Stimulated activated CD8-positive, alpha-beta memory T cell treated with anti-CD3 and anti-CD28 coated beads, Interleukin-4, amount 100 ng/mL, for 24 hours (primary cell): ENCODE results near the gene ITPRIP.

Experiments
- DNase-seq: peaks from one replicate; pipeline ENCODE4 v3.0.0-alpha.2; 2020; ENCODE audit warnings: low read depth

ITPRIP gene

DNA sequence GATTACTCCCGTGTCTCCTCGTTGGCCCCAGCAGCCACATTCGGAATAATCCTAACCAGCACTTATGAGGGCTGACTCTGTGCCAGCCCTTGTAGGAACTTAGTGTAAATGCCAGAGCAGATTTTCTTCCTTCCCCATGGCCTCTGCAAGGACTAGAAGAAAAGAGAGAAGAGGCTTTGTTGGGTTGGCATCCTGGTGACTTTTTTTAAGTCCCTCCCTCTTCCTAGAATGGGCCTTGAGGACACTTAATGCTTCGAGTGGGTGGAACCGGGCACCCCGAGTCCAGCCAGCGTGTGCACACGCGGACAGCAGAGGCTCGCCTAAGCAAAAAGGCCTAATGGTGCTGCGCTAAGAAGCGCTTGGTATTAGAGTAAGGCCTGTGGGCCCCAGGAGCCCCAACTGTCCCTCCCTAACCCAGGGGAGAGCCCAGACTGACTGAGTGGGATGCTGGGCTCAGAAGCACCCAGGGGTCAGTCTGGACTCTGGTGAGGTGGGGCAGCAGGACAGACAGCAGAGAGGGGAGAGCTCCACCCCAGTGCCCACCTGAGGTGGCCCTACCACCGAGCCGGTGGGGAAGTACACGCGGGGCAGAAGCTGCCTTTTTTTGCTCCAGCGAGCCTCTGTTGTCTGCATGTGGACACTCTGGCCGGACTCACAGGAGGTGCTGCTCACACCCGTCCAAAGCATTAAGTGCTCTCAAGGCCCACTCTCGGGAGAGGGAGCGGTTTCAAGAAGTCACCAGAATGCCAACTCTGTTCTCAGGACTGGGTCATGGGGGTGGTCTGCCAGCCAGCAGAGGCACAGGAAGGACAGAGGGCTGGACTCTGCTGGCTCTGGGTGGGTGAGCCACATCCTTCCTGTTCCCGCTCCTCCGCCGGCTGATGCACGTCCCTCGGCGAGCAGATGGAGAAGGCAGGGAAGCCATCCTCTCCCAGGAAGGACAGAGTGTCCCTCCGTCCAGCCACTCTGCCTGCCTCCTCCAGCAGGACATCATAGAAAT lies 12.5 kb downstream of the ITPRIP start:
- DNase-seq = no peak

DNA sequence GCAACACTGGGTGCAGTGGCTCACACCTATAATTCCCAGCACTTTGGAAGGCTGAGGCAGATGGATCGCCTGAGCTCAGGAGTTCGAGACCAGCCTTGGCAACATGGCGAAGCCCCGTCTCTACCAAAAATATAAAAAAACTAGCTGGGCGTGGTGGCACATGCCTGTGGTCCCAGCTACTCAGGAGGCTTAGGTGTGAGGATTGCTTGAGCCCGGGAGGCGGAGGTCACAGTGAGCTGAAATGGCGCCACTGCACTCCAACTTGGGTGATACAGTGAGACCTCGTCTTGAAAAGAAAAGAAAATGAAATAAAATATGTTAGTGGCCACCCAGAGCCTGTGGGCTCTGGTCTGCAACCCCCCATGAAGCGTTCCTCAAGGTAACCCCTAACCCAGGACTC lies 13.3 kb downstream of the ITPRIP start:
- DNase-seq = no peak

DNA sequence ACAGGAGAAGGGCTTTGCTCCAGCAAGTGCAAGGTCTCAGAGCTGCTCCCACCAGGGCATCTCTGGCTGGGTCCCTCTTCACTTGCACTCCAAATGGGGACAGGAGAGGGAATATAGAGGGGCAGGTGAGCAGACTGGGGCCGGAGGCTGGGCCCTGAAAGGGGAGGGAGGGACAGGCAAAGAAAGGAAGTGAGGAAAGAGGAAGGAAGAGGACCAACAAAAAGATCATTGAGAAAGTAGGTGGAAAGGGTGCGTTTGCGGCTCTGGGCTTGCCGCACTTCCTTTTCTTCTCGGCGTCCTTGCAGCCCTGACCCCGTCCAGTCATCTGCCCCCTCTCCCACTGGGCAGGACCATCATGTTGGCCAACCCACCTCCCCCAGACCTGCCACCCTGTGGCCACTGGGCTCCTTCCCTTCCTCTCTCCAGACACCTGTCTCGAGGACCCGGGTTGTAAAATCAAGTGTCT lies 14.0 kb downstream of the ITPRIP start:
- no peak for DNase-seq

DNA sequence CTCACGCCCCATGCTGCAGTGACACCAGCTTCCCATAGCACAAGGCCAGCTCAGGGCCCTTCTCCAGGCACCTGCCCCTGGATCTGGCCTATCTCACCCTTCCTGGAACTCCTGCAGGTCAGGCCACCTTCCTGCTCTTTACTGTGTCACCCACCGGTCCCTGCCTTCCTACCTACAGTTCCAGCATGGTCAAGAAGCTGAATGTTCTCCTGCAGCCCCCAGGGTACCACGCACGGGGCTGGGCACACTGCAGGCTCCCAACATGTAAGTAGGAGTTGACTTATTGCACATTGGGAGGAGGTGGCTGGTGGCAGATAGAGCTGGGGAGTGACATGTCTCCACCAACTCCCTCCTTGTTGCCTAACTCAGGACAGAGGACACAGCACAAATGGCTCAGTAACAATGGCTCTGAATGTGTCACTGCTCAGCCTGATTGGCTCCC lies 14.5 kb downstream of the ITPRIP start:
- DNase-seq = no peak

DNA sequence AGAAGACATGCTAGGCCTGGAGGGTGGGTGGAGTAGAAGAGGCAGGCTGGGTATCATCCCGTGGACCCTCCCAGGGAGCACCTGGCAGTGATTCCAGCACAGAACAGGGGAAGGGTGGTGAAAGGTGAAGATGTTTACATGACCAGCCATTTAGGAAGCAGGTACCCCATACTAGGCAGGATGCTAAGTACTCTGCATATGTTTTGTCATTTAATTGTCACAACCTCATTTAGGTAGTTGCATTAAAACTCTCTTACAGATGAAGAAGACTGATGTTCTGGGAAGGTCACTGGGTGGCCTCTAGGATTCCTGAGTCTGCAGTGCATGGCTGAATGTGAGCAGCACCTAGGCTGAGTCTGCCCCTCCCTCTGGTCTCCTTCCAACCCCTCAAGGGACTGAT lies 15.2 kb downstream of the ITPRIP start:
- DNase-seq = no peak

DNA sequence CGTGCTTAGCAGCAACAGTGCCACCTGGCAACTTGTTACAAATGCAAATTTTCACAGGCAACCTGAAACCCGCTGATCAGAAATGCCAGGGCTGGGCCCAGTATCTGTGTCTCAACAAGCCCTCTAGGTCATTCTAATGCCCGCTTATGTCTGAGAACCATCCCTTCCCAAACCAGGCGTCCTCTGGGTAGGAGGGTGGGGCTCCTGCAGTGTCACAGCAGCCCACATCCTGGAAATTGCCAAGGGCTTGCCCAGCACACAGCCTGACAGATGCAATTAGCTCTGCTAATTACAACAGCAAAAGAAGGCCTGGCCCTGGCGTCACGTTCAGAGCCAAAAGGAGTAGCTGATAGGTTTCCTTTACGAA lies 15.9 kb downstream of the ITPRIP start:
- DNase-seq = no peak

DNA sequence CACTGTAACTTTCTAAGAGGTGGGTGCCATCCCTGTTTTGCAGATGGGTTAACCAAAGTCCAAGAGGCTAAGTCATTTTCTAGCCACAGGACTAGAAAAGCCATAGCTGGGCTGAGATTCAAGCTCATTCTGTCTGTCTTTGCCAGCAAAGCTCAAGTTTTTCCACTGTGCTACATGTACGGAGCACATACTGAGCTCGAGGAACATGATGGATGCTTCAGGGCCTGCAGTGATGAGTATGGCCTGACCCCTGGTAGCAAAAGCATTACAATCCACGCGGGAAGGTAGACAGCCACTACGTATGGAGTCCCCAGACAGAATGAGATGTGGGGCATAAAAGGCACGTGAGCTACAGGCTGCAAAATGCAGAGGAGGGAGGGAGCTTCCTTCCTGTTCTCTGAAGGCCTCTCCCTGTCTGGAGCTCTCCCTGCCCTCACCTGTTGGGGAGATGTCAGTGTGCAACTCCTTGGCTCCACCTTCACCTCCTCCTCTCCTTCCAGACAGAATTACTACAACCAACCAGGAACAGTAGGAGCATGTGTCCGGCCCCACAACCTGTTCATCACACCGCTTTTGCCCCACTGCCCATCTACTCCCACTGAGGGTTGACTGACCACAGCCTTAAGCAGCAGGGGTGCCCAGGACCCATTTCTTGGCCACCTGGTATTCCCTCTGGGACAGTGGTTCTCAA lies 16.4 kb downstream of the ITPRIP start:
- no peak for DNase-seq

DNA sequence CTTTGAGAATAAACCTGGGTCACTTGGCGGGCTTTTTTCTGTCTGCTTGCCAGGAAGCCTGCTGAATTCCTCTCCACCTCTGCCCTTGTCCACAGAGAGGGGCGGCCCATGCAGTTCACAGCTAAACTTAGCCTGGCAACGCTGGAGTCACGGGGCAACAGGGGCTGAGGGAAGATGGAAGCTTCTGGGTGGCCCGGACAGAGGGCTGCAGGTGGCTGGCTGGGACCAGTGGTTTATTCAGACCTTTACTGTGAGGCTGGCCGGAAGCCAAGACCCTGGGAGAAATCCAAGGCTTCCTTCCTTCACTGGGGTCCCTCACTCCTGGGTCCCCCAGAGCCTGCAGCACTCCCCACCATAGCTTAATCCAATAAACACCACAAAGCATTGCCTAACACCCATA lies 17.0 kb downstream of the ITPRIP start:
- DNase-seq = no peak

DNA sequence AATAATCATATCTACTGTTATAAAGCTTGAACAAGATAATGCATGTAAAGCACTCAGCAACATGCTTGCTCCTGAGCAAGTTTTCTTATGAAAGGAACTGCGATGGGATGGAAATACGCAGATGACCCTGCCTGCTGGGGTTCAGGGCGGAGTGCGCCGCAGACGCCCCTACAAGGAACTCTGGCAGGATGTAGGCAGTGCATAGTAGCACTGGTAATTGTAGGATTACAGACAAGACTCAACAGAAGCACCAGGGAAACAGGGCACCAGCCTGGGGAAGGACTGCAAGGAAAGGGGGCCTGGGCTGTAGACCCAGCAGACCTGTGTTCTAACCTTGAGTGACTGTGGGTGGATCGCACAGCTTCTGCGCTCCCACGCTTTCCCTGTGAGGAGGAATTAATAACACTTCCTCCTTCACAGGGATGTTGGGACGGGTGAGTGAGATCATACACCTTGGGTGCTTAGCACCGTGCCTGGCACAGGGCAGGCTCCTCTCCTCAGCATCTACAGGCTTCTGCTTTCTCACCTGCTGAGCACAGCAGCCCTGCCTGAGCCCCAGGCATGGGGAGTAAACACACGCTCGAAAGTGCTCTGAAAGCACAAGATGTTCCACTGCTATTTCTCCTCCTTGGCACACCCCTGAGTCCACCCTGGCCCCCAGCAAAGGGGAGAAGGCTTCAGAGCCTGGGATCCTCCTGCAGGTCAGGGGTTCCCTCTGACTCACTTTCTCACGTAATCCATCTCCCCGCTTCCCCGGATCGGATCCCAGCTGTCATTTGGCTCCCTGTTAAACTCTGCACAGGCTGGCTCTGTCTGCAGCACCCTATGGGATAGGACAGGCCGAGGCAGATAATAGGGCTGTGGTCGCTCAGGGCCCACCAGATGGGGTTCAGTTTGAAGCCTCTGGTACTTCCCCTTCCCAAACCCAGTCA lies 19.2 kb downstream of the ITPRIP start:
- no peak for DNase-seq

DNA sequence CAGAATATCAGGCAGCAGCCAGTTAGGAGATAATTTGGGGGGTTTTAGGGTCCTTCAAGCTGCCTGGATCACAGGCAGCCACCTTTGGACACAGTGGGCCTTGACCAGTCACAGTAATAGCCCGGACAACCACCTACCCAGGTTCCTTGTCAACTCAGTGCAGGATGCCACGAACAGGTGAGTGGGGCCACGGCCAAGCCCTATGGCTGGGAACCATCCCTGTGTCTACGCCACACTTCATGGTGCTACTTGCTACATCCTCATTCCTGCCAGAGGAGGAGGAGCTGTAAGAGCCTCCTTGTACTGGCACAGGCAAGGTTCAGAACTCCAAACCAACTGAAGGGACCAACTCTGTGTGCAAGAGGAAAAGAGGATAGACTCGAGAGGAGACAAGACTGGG lies 19.9 kb downstream of the ITPRIP start:
- no peak for DNase-seq

DNA sequence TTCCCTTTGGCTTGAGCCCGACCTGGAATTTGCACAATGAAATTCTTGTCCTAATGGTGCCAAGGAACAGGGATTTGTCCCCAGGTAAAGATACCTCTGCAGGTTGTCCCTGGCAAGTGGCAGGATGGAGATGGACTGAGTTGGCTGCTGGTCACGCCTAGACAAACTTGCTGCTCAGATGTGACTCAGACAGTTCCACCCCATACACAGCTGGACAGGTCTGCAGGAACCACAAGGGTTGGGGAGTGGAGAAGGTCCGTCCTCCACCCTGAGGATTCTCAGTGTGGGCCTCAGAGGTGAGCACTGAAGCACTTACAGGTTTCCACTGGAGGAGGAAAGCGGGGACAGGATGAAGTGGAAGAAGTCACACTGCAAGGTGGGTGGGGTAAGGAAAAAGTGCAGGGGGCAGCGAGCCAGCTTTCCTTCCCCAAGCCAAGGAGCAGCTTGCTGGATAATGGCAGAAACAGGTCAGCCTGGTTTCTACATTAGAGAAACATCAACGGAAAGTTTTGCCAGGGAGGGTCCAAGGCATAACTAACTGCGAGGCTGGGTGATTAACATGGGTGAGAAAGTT lies 20.5 kb downstream of the ITPRIP start:
- DNase-seq = no peak

DNA sequence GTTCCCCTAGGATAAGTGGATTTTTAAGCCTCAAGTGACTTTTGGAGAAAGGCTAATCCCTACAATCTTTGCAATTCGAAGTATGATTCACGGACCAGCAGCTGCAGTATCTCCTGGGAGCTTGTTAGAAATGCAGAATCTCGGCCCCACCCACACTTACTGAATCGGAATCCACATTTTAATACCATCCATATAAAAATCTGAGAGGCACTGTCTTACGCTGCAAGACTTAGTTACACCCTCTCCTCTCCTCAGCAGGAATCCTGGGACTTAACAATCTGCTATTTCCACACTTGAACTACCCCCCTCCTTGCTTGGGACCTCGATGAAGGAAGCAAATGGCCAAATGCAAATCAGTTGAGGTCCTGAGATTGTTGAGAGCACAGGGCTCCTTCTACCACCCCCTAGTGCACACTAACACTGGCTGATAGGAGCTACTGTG lies 21.0 kb downstream of the ITPRIP start:
- DNase-seq = no peak

DNA sequence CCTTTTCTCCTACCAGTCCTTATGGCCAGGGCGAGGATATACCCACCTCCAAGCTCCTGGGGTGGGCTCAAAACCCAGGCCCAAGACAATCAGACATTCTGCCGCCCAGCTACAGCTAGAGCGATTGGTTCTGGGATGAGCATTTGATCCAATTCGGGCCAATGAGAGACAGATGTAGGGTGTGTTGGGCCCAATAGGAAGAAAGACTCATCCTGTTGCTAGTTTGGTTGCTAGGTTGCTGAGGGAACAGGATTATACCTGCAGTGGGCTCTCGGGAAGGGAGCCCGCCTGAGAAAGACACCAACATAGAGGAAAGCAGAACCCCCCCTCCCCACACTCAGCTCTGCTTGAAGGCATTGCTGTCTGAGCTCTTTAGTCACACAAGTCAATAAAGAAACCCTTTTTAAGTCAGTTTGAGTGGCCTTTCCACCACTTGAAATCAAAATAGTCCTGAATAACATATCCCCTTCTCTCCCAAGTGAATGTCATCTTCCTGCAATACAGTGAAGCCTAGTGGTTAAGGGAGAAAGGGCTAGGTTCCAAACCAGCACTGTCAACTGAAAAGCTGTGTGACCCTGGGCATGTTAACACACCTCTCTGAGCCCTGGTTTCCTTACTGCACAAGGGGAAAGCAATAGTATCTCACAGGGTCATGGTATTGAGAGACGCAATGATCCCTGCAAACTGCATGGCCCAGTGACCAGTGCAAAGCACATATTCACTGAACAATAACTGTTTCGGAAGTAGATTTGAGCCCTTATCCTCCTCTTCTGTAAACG lies 21.8 kb downstream of the ITPRIP start:
- DNase-seq = no peak

DNA sequence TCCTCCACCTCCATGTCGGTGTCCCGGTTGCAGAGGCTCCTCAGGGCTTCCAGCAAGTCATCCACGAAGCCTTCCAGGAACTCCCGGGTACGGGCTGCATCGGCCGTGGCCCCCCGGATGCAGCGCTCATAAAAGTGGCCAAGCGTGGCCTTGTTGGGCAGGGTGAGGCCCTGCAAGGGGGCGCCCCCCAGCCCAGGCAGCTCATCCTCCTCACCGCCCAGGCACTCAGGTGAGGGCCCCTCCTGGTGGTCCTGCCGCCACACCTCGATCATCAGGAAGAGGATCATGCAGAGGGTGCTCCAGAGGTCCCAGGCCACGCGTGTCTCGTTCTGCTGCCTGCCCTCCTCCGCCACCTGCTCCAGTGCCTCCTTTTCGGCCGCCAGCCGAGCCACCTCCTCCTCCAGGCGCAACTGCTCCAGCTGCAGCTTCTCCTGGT lies 22.8 kb downstream of the ITPRIP start:
- DNase-seq = no peak

DNA sequence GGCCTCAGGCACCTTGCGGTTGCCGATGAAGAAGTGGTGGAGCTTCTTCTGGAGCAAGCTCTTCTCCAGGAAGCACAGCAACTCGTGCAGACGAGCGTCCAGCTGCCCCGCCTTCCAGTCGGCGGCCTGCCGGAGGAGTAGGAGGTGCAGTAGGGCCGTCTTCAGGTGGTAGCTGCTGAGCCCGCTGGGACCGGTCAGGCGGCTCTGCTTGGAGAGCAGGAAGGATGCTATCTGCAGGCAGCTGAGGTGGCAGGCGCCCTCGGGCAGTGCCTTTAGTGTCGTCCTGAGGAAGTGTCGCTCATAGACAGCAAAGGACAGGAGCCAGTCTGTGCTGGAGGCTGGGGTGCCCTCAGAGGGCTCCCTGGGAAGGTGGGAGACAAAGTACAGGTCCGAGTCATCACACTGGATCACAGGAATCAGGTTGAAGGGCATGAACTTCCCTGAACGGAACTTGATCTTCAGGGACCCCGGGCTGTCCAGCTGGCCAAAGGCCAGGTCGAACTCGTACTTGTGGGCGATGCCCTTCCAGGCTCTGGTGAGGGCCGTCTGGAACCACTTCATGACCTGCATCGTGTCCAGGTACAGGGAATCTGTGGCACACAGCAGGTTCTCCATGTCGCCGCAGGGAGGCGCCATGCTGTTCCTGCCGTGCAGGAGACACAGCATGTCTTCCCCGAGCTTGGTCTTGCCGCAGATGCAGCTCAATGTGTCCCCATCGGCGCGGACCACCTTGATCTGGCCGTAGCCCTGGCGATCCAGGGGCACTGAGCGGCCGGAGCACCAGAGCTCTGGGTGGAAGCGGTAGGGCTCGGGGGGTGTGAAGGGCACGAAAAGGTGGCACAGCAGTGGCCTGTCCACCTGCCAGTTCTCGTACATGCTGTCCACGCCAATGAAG lies 23.4 kb downstream of the ITPRIP start:
- DNase-seq = no peak

DNA sequence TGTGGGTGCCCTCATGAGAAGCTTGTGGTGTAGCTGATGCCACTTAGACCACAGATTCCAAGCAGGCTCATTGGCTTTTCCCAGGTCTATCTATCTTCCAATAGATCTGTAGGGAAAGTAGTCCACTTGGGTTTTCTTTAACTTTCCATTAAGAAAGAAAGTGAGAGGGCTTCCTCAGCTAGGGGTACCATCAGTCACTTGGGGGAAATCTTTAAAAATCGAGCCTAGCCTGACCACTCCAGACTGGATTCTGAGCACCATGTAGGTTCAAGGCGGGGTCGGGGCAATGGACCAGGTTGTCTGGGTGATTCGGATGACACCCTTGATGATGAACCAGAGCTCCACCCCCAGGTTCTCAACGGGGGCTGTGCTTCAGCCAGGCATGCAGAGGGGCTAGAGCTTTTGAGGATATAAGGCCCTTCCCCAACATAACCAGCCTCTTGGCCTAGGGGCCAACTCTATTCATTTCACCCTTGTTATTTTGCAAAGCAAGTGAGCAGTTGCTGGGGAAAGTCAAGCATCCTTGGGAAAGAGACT lies 27.0 kb downstream of the ITPRIP start:
- no peak for DNase-seq

DNA sequence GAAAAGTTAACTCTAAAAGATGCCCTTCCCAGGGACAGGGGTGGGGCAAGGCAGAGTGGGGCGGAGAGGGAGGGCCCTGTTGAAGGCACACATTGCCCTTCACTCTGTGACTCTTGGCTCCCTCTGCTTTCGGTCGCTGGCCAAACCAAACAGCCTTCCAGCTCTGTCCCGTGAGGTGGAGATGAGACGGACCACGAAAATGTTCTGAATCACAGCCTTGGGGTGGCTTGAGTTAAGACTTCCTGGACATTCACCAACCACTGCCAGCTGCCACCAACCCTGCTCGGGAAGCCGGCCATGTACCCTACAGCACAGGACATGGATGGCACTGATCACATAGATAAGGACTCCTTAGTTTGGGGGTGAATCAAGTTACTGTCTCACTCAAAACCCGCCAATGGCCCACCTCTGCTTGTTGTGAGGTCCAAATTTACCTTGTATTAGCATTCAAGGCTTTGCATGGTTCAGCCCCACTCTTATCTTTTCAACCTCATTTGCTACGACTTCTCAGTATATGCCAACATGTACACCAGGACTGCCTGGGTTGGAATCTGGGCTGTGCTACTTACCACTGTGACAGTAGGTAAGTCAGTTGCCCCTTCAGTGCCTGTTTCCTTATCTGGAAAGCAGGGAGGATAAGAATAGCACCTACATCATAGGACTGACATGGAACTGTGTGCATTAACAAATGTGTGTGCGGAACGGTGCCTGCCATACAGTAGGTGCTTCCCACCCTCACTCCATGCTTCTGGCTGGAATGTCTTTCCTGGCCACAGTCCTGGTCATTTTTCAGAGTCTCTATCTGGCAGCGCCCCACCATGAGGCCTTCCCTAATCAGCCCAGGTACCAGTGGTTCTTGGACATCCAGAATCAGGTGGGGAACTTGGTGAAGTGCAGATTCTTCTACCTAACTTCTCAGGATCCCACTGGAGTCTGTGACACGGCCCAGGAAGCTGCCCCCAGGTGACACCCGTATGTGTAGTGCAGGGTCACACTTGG lies 28.0 kb downstream of the ITPRIP start:
- no peak for DNase-seq

DNA sequence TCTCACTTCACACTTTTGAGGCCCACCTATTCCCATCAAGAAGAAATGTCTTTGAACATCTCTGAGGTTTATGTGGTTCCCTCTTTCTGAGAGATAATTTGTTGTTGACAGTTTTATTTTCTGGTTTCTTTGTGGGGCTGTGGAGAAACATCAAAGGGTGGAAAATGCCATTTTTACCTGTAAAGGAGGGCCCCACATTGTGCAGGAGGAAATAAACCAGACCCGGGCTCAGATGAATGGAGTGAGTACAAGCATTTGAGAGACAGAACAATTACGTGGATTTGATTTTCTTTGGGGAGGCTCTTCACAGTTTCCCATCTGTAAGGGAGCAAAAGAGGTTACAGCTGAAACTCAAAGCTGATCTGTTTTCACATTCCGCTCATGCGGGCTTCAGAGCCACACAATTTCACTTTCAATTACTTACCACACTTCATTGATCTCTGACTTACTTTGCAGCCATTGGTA lies 29.8 kb downstream of the ITPRIP start:
- DNase-seq = no peak
